ENCODE results near the gene ERCC4.

ERCC4 gene

GRCh38 chr16:13997526-13997925, 77.6 kb downstream of the ERCC4 start:
- DNase-seq, result no peak

GRCh38 chr16:13997933-13998332, 78.0 kb downstream of the ERCC4 start:
- no peak for DNase-seq

- no peak for DNase-seq
Measured at GRCh38 chr16:13999071-13999894, 79.3 kb downstream of the ERCC4 start.

- DNase-seq, result no peak
Measured at GRCh38 chr16:13999895-14000425, 80.0 kb downstream of the ERCC4 start.

- DNase-seq, result no peak
Measured at GRCh38 chr16:14001521-14001920, 81.6 kb downstream of the ERCC4 start.
